ENCODE results near the gene UNC5C. TPM values are rescaled to one million over a fixed set of nuclear protein-coding genes. Genes with fewer than 3 reads are reported as not detected.

Gene UNC5C
- total and polyA plus RNA-seq, 2 of the 8 experiments (the other 6 are each of a cell fraction or from before 2014, with no cell fraction given): 0.30 to 1.3 TPM

DNA sequence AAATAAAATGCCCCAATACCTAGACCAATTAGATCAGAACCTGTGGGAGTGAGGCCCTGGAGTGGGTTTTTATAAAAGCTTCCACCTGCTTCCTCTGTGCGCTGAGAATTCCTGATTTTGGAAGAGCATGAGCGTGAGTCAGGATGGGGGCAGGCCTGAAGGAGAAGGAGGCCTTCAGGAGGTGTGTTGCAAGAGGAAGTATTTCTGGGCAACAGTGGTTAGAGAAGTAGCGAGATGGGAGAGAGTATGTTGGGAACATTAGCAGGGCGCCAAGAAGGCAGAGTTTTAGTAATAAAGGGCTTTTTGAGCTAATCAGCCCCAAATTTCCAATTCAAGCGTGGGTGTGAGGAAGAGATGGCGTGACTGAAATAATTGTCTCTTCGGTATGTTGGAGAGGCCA is 349.8 kb downstream of the UNC5C start:
- H3K18ac ChIP-seq (ENCODE audit: extremely low read depth, low read length): no peak overlapping the region
- no peak overlapping the region for H2AK5ac ChIP-seq (ENCODE audit: low read depth, low read length)
- no peak overlapping the region for H3K9ac ChIP-seq (replicated peaks in 1 of 4; ENCODE audit: extremely low read depth in 1 of 4, low read depth in 3 of 4, low read length in 3 of 4)
- no peak for FAIRE-seq
- no peak overlapping the region for H3K14ac ChIP-seq (ENCODE audit: insufficient read length)
- TF ChIP-seq POLR2A (IDR thresholded peaks at IDR 0.05; ENCODE audit: control extremely low read depth in 1 of 2, low read depth in 2 of 2, low read length in 2 of 2) (no peak), POLR2AphosphoS5 (IDR thresholded peaks at IDR 0.05; ENCODE audit: low read depth, low read length) (no peak), TAF1 (IDR thresholded peaks at IDR 0.05; ENCODE audit: low read depth, low read length) (no peak), TEAD4 (IDR thresholded peaks at IDR 0.05; ENCODE audit: low read depth, low read length) (no peak), SP1 (IDR thresholded peaks at IDR 0.05; ENCODE audit: low read depth, low read length) (no peak)
- no peaks in the 10 kb centered on the region for H4K20me1 ChIP-seq (replicated peaks in 1 of 2; ENCODE audit: control insufficient read depth in 1 of 2, insufficient read depth in 2 of 2, low read length in 2 of 2)
- H3K27ac ChIP-seq (ENCODE audit: low read depth, low read length): no peak overlapping the region
- no peaks in the 10 kb centered on the region for H3K23me2 ChIP-seq (ENCODE audit: low read depth, low read length)
- H4K8ac ChIP-seq (ENCODE audit: extremely low read depth, insufficient read depth, low read length): no peak overlapping the region
- no peak overlapping the region for H3K56ac ChIP-seq (replicated peaks; ENCODE audit: insufficient read length, low read depth, low read length)
- no peaks in the 10 kb centered on the region for H3K27me3 ChIP-seq (replicated peaks in 1 of 4; ENCODE audit: control insufficient read depth in 3 of 4, extremely low read depth in 1 of 4, insufficient read depth in 3 of 4, low read length in 3 of 4)
- H2BK5ac ChIP-seq (ENCODE audit: low read depth, low read length): no peak overlapping the region
- H2BK15ac ChIP-seq (ENCODE audit: low read length): no peak overlapping the region
- H3K4me2 ChIP-seq (ENCODE audit: insufficient read depth in 1 of 2, low read depth in 2 of 2, low read length in 2 of 2): no peak overlapping the region
- no peaks in the 10 kb centered on the region for H3K79me1 ChIP-seq (ENCODE audit: low read depth, low read length)
- WGBS, 2 experiments (ENCODE audit: extremely low coverage in 1 of 2, insufficient coverage in 1 of 2, insufficient read length in 1 of 2, insufficient replicate concordance in 2 of 2, low coverage in 1 of 2, low lambda C conversion rate in 2 of 2, missing lambda C conversion rate in 1 of 2): 95% methylated on average over 7 of the region's 7 CpGs; no CpG with 5 or more reads in 1 of the 2 experiments
- no peak overlapping the region for H3K4ac ChIP-seq (replicated peaks; ENCODE audit: insufficient read length, low read depth, low read length)
- DNase-seq (ENCODE audit: low read depth in 1 of 2, low spot score in 2 of 2): no peak
- H3K4me3 ChIP-seq (ENCODE audit: extremely low read depth in 1 of 4, insufficient read depth in 2 of 4, low read depth in 3 of 4, low read length in 4 of 4): no peak overlapping the region
- ChIA-PET POLR2A (ENCODE audit: partially characterized antibody) (no interaction called here), CTCF (ENCODE audit: partially characterized antibody) (interaction anchor here (1.0 to 1.4 kb wide), 2 partner anchors 9 to 17 kb away, joined by 3 to 6 read pairs; no protein-coding TSS in a partner anchor)
- no peaks in the 10 kb centered on the region for H3K79me2 ChIP-seq (ENCODE audit: control insufficient read depth in 1 of 2, insufficient read depth in 2 of 2, low read length in 2 of 2)
- H4K91ac ChIP-seq (replicated peaks; ENCODE audit: insufficient read length, low read length): no peak overlapping the region
- no peaks in the 10 kb centered on the region for H3K4me1 ChIP-seq (replicated peaks in 1 of 4; ENCODE audit: control insufficient read depth in 3 of 4, insufficient read depth in 4 of 4, low read length in 3 of 4)
- no peak overlapping the region for H2AFZ ChIP-seq (ENCODE audit: low read length)
- no peak overlapping the region for H2BK120ac ChIP-seq (replicated peaks; ENCODE audit: low read depth, low read length)
- H2BK12ac ChIP-seq (ENCODE audit: low read depth, low read length): no peak overlapping the region
- no peaks in the 10 kb centered on the region for H3K9me3 ChIP-seq (ENCODE audit: insufficient read depth in 2 of 2, low read depth in 1 of 2, low read length in 1 of 2)
- H3K23ac ChIP-seq (ENCODE audit: insufficient read length): no peak overlapping the region
- H4K5ac ChIP-seq (ENCODE audit: insufficient read length, low read depth, low read length): no peak overlapping the region
- no peak overlapping the region for H2BK20ac ChIP-seq (ENCODE audit: low read length)
- no peaks in the 10 kb centered on the region for H3K36me3 ChIP-seq (ENCODE audit: control insufficient read depth in 2 of 4, insufficient read depth in 4 of 4, low read length in 3 of 4)
